NCI-H1694 treated with DMSO at 0.1 percent for 48 hours (cell line): ENCODE data around the gene MED9.
"Not testable (repeated sequence)": the region's sequence is repeated elsewhere in the genome, so short reads cannot be mapped to it uniquely, and the experiment has no call there.

Experiments used
- DNase-seq: peaks from one replicate; lab custom pipeline; 2025; lab: John Stamatoyannopoulos, UW

Gene MED9

GRCh38 chr17:17476865-17477467 is at the start of gene MED9:
Gene MED9, plus strand, starts transcription at chr17:17477000. Its CDS starts 42 bp downstream, at chr17:17477042.
- peak; percentile 87 for DNase-seq

GRCh38 chr17:17429222-17429621 is 47.6 kb upstream of the MED9 start:
- DNase-seq = no peak

- DNase-seq = not testable (repeated sequence)
Observed at GRCh38 chr17:17430924-17431323, 45.9 kb upstream of the MED9 start.

- DNase-seq = no peak
Observed at GRCh38 chr17:17431605-17432004, 45.2 kb upstream of the MED9 start.

GRCh38 chr17:17433000-17433703 is 43.6 kb upstream of the MED9 start:
- no peak for DNase-seq

- DNase-seq = no peak
Observed at GRCh38 chr17:17434477-17434876, 42.3 kb upstream of the MED9 start.

GRCh38 chr17:17435323-17435722 is 41.5 kb upstream of the MED9 start:
- no peak for DNase-seq

GRCh38 chr17:17437461-17437860 is 39.3 kb upstream of the MED9 start:
- no peak for DNase-seq

- DNase-seq = no peak
Observed at GRCh38 chr17:17437893-17438292, 38.9 kb upstream of the MED9 start.

- peak; percentile 97 for DNase-seq
Observed at GRCh38 chr17:17440010-17440843, 36.6 kb upstream of the MED9 start.

- DNase-seq = peak; percentile 87
Observed at GRCh38 chr17:17440938-17441675, 35.7 kb upstream of the MED9 start.

- no peak for DNase-seq
Observed at GRCh38 chr17:17443173-17443572, 33.6 kb upstream of the MED9 start.

- no peak for DNase-seq
Observed at GRCh38 chr17:17445296-17445924, 31.4 kb upstream of the MED9 start.

- no peak for DNase-seq
Observed at GRCh38 chr17:17445925-17446665, 30.7 kb upstream of the MED9 start.

- no peak for DNase-seq
Observed at GRCh38 chr17:17446666-17447155, 30.1 kb upstream of the MED9 start.

- no peak for DNase-seq
Observed at GRCh38 chr17:17447264-17447663, 29.5 kb upstream of the MED9 start.

GRCh38 chr17:17448076-17448475 is 28.7 kb upstream of the MED9 start:
- DNase-seq = no peak

GRCh38 chr17:17448723-17449122 is 28.1 kb upstream of the MED9 start:
- DNase-seq = no peak

GRCh38 chr17:17453088-17453487 is 23.7 kb upstream of the MED9 start:
- no peak for DNase-seq

- DNase-seq = no peak
Observed at GRCh38 chr17:17454276-17454675, 22.5 kb upstream of the MED9 start.

GRCh38 chr17:17454700-17455099 is 22.1 kb upstream of the MED9 start:
- DNase-seq = not testable (repeated sequence)
